GM19468 (cell line): ENCODE measurements around the gene GINS2.

ENCODE experiments used
- ATAC-seq: cut with Tn5 transposase; IDR thresholded peaks from one replicate; pipeline ENCODE4 v1.9.1; 2021; ENCODE audit warnings: mild to moderate bottlenecking, moderate library complexity, moderate number of reproducible peaks; ENCODE audit not compliant: unreplicated experiment; ENCODE audit errors: extremely low read depth

The GINS2 gene

GRCh38 chr16:85717393-85718152 lies 28.8 kb upstream of the GINS2 start:
- no peak for ATAC-seq

GRCh38 chr16:85716680-85717038 lies 27.9 kb upstream of the GINS2 start:
- ATAC-seq: no peak

- ATAC-seq: no peak
Measured at GRCh38 chr16:85716022-85716679, 27.4 kb upstream of the GINS2 start.

GRCh38 chr16:85715169-85716021 lies 26.6 kb upstream of the GINS2 start:
- no peak for ATAC-seq

- ATAC-seq: no peak
Measured at GRCh38 chr16:85712801-85713200, 24.0 kb upstream of the GINS2 start.

- no peak for ATAC-seq
Measured at GRCh38 chr16:85711982-85712587, 23.3 kb upstream of the GINS2 start.

GRCh38 chr16:85710732-85711131 lies 22.0 kb upstream of the GINS2 start:
- ATAC-seq: no peak

- no peak for ATAC-seq
Measured at GRCh38 chr16:85709766-85710585, 21.2 kb upstream of the GINS2 start.

- ATAC-seq: no peak
Measured at GRCh38 chr16:85708338-85708737, 19.6 kb upstream of the GINS2 start.

- no peak for ATAC-seq
Measured at GRCh38 chr16:85707528-85708095, 18.9 kb upstream of the GINS2 start.

- ATAC-seq: no peak
Measured at GRCh38 chr16:85706449-85707034, 17.8 kb upstream of the GINS2 start.

- no peak for ATAC-seq
Measured at GRCh38 chr16:85704900-85705846, 16.4 kb upstream of the GINS2 start.

- no peak for ATAC-seq
Measured at GRCh38 chr16:85704011-85704410, 15.3 kb upstream of the GINS2 start.

GRCh38 chr16:85699628-85700027 lies 10.9 kb upstream of the GINS2 start:
- ATAC-seq: no peak

- ATAC-seq: no peak
Measured at GRCh38 chr16:85698935-85699558, 10.3 kb upstream of the GINS2 start.

- ATAC-seq: no peak
Measured at GRCh38 chr16:85698459-85698891, 9.7 kb upstream of the GINS2 start.

- no peak for ATAC-seq
Measured at GRCh38 chr16:85697431-85697830, 8.7 kb upstream of the GINS2 start.
